HG03103 (cell line): ENCODE data around the gene PTGR3.

Source experiments
- ATAC-seq: cut with Tn5 transposase; IDR thresholded peaks from one replicate; pipeline ENCODE4 v1.9.1; 2021; ENCODE audit warnings: low read depth; ENCODE audit not compliant: unreplicated experiment

The PTGR3 gene

GRCh38 chr18:75216212-75216910 is 7.4 kb upstream of the PTGR3 start:
- no peak for ATAC-seq

GRCh38 chr18:75215663-75216062 is 6.7 kb upstream of the PTGR3 start:
- no peak for ATAC-seq

- ATAC-seq: no peak
These were observed 6.0 kb upstream of the PTGR3 start for GRCh38 chr18:75214766-75215510.

GRCh38 chr18:75214332-75214690 is 5.4 kb upstream of the PTGR3 start:
- no peak for ATAC-seq

- ATAC-seq: no peak
These were observed 4.8 kb upstream of the PTGR3 start for GRCh38 chr18:75213611-75214331.

GRCh38 chr18:75212751-75213090 is 3.8 kb upstream of the PTGR3 start:
- ATAC-seq: no peak

GRCh38 chr18:75211953-75212750 is 3.2 kb upstream of the PTGR3 start:
- no peak for ATAC-seq

- ATAC-seq: no peak
These were observed 2.6 kb upstream of the PTGR3 start for GRCh38 chr18:75211626-75211952.

- ATAC-seq: no peak
These were observed 2.2 kb upstream of the PTGR3 start for GRCh38 chr18:75211002-75211621.

- peak; percentile 27 for ATAC-seq
These were observed 1.5 kb upstream of the PTGR3 start, which contains the start of gene TSHZ1 for GRCh38 chr18:75210274-75211001. TSHZ1 (plus strand) TSS chr18:75210797; CDS start chr18:75211877, 1,080 bp downstream.

- no peak for ATAC-seq
These were observed 966 bp upstream of the PTGR3 start for GRCh38 chr18:75209951-75210258.

GRCh38 chr18:75208836-75209128 is 157 bp downstream of the PTGR3 start:
- peak; percentile 7 for ATAC-seq

GRCh38 chr18:75208155-75208835 is 644 bp downstream of the PTGR3 start:
- ATAC-seq: peak; percentile 2

- no peak for ATAC-seq
These were observed 1.4 kb downstream of the PTGR3 start for GRCh38 chr18:75207310-75208154.

- no peak for ATAC-seq
These were observed 2.3 kb downstream of the PTGR3 start for GRCh38 chr18:75206452-75207309.

GRCh38 chr18:75205514-75206132 is 3.3 kb downstream of the PTGR3 start:
- no peak for ATAC-seq

- ATAC-seq: no peak
These were observed 4.0 kb downstream of the PTGR3 start for GRCh38 chr18:75204732-75205513.
